ENCODE results near the gene NKIRAS1. TPM values are rescaled to one million over a fixed set of nuclear protein-coding genes. Genes with fewer than 3 reads are reported as not detected.

The NKIRAS1 gene
- polyA plus RNA-seq, 1 experiment: 5.1 TPM

DNA sequence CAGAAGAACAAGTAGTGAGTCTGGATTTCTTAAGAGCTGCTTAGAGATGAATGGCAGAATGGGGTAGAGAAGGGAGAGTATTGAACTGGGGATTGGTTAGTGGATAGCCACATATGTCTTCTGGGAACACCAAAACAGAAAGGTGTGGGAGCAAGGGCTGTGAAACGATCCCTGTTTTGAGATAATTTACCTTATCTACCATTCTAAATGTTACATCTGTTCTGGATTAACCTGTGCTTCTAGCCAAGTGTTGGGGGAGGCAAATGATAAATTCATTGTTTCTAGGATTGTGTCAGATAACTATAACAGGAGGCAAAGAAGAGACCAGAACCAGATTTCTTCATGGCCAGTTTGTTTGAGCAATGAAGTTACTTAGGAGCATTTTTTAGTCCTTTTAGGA, 36.7 kb upstream of the NKIRAS1 start:
- H3K4me3 ChIP-seq (ENCODE audit: low read depth, low read length): no peak overlapping the region
- CTCF ChIA-PET: no interaction called here
- DNase-seq (ENCODE audit: low read depth): no peak
- peaks cover 2% of the 10 kb centered on the region; the same call in 1 of the 2 replicates for H3K36me3 ChIP-seq (ENCODE audit: control insufficient read depth, insufficient read depth, low read length)
- POLR2A ChIA-PET: no interaction called here
- TF ChIP-seq, protein P1, sequence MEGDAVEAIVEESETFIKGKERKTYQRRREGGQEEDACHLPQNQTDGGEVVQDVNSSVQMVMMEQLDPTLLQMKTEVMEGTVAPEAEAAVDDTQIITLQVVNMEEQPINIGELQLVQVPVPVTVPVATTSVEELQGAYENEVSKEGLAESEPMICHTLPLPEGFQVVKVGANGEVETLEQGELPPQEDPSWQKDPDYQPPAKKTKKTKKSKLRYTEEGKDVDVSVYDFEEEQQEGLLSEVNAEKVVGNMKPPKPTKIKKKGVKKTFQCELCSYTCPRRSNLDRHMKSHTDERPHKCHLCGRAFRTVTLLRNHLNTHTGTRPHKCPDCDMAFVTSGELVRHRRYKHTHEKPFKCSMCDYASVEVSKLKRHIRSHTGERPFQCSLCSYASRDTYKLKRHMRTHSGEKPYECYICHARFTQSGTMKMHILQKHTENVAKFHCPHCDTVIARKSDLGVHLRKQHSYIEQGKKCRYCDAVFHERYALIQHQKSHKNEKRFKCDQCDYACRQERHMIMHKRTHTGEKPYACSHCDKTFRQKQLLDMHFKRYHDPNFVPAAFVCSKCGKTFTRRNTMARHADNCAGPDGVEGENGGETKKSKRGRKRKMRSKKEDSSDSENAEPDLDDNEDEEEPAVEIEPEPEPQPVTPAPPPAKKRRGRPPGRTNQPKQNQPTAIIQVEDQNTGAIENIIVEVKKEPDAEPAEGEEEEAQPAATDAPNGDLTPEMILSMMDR (IDR thresholded peaks at IDR 0.05; ENCODE audit: insufficient read depth, low read depth, low read length): no peak
- no peaks in the 10 kb centered on the region for H3K27me3 ChIP-seq (ENCODE audit: control insufficient read depth, insufficient read depth, low read length)

DNA sequence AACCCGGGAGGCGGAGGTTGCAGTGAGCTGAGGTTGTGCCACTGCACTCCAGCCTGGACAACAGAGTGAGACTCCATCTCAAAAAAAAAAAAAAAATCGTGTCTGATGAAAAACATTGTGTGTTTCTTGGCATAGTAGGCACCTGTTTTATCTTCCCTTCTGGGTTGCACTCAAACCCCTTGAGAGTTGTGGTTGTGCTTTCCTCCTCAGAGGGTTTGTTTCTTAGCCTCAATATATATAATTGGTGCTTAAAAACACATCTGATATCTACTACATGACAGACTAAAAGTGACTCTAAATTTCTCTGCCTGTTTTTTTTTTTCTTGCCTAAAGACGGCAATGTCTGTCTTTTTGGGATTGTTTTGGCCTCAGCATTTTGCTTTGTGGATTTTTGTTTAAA, 35.9 kb upstream of the NKIRAS1 start:
- POLR2A ChIA-PET: no interaction called here
- H3K36me3 ChIP-seq (ENCODE audit: control insufficient read depth, insufficient read depth, low read length): peaks cover 2% of the 10 kb centered on the region; the same call in 1 of the 2 replicates
- CTCF ChIA-PET: no interaction called here
- H3K4me3 ChIP-seq (ENCODE audit: low read depth, low read length): no peak overlapping the region
- no peaks in the 10 kb centered on the region for H3K27me3 ChIP-seq (ENCODE audit: control insufficient read depth, insufficient read depth, low read length)
- TF ChIP-seq, protein P1 (IDR thresholded peaks at IDR 0.05; ENCODE audit: insufficient read depth, low read depth, low read length): no peak
- DNase-seq (ENCODE audit: low read depth): no peak

GRCh38 chr3:23950293-23950692, 33.5 kb upstream of the NKIRAS1 start:
- POLR2A ChIA-PET: interaction anchor here (0.6 to 0.7 kb wide), 3 partner anchors 288 to 701 kb away, joined by 3 to 13 read pairs (median 6); no protein-coding TSS in a partner anchor
- H3K36me3 ChIP-seq (ENCODE audit: control insufficient read depth, insufficient read depth, low read length): 0 out of 2 replicates have a peak, but pooled peaks cover 1% of the 10 kb centered on the region
- CTCF ChIA-PET: interaction anchor here (0.7 to 2.4 kb wide), 2 partner anchors 11 to 17 kb away, joined by 3 to 9 read pairs; no protein-coding TSS in a partner anchor

DNA sequence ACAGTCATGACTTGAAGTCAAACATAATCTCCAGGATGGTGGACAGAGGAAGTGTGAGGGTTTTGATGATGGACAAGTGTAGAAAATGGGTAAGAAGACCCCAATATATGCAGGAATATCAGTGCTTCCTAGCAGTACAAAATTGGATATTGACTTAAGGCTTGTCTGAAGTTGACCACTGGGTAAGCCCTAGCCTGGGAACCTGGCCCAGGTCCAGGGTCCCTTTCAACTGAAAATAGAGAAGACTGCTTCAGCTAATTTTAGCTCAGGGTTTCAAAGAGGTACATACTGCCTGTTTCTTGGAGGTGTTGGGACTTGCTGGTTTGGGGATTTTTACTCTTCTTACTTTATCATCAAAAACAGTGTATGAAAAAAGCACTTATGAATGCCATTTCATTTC, 33.0 kb upstream of the NKIRAS1 start:
- POLR2A ChIA-PET: no interaction called here
- CTCF ChIA-PET: interaction anchor here (2.4 kb wide), 1 partner anchor 12 kb away, joined by 9 read pairs; no protein-coding TSS in a partner anchor

More at GRCh38 chr3:23950293-23950692, 33.5 kb upstream of the NKIRAS1 start:
- Histone ChIP-seq H3K27me3 (ENCODE audit: control insufficient read depth, insufficient read depth, low read length) (no peaks in the 10 kb centered on the region), H3K4me3 (ENCODE audit: low read depth, low read length) (no peak overlapping the region)
- DNase-seq (ENCODE audit: low read depth): no peak
- TF ChIP-seq, protein P1 (IDR thresholded peaks at IDR 0.05; ENCODE audit: insufficient read depth, low read depth, low read length): no peak

DNA sequence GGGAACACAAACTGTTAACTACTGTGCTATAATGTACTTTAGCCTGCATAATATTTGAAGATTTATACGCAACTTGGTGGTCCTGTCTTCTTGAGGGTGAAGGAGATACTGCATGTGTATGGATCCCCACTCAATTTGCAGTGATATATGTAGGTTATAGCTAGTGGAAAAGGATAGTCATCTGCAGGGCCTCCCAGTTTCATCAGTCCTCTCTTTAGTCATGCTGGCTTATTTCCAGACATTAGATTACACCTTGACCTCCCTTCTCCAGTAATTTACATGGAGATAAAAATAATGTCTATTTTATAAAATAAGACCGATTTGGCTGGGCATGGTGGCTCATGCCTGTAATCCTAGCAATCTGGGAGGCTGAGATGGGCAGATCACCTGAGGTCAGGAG, 32.0 kb upstream of the NKIRAS1 start:
- DNase-seq (ENCODE audit: low read depth): no peak
- CTCF ChIA-PET: interaction anchor here (0.6 kb wide), 1 partner anchor 9 kb away, joined by 3 read pairs; no protein-coding TSS in a partner anchor

More for the DNA sequence above, 33.0 kb upstream of the NKIRAS1 start:
- H3K36me3 ChIP-seq (ENCODE audit: control insufficient read depth, insufficient read depth, low read length): 0 out of 2 replicates have a peak, but pooled peaks cover 1% of the 10 kb centered on the region
- TF ChIP-seq, protein P1 (IDR thresholded peaks at IDR 0.05; ENCODE audit: insufficient read depth, low read depth, low read length): no peak
- no peak overlapping the region for H3K4me3 ChIP-seq (ENCODE audit: low read depth, low read length)
- no peaks in the 10 kb centered on the region for H3K27me3 ChIP-seq (ENCODE audit: control insufficient read depth, insufficient read depth, low read length)
- DNase-seq (ENCODE audit: low read depth): no peak

More for the DNA sequence above, 32.0 kb upstream of the NKIRAS1 start:
- H3K27me3 ChIP-seq (ENCODE audit: control insufficient read depth, insufficient read depth, low read length): no peaks in the 10 kb centered on the region
- TF ChIP-seq, protein P1 (IDR thresholded peaks at IDR 0.05; ENCODE audit: insufficient read depth, low read depth, low read length): no peak
- POLR2A ChIA-PET: no interaction called here
- H3K4me3 ChIP-seq (ENCODE audit: low read depth, low read length): no peak overlapping the region
- H3K36me3 ChIP-seq (ENCODE audit: control insufficient read depth, insufficient read depth, low read length): no peaks in the 10 kb centered on the region
